Dendritic cell treated with granulocyte-macrophage colony-stimulating factor and Interleukin-4, amounts not matched to agents 40 ng/mL and 50 ng/mL, for 4 days (primary cell): ENCODE measurements around the gene STXBP6.
"Not testable (repeated sequence)": the region's sequence is repeated elsewhere in the genome, so short reads cannot be mapped to it uniquely, and the experiment has no call there.

Source experiments
- H3K27ac Mint-ChIP-seq: one replicate; pipeline ENCODE4 v1.8.0; 2022; ENCODE audit warnings: mild to moderate bottlenecking, mixed read lengths
- H3K27me3 Mint-ChIP-seq: one replicate; pipeline ENCODE4 v1.8.0; 2022; ENCODE audit warnings: mild to moderate bottlenecking, mixed read lengths
- H3K36me3 Mint-ChIP-seq: one replicate; pipeline ENCODE4 v1.8.0; 2022; ENCODE audit warnings: low read depth, mixed read lengths
- H3K4me1 Mint-ChIP-seq: one replicate; pipeline ENCODE4 v1.8.0; 2022; ENCODE audit warnings: low read depth, mixed read lengths
- H3K4me3 Mint-ChIP-seq: one replicate; pipeline ENCODE4 v1.8.0; 2022; ENCODE audit warnings: mild to moderate bottlenecking, moderate library complexity, mixed read lengths
- H3K9me3 Mint-ChIP-seq: one replicate; pipeline ENCODE4 v1.8.0; 2022; ENCODE audit warnings: mixed read lengths
- intact Hi-C: fragments of 100-400 bp; cut with micrococcal nuclease; formaldehyde crosslinking; loops from one replicate; pipeline ENCODE4 v1.15.0; 2022

Gene STXBP6

DNA sequence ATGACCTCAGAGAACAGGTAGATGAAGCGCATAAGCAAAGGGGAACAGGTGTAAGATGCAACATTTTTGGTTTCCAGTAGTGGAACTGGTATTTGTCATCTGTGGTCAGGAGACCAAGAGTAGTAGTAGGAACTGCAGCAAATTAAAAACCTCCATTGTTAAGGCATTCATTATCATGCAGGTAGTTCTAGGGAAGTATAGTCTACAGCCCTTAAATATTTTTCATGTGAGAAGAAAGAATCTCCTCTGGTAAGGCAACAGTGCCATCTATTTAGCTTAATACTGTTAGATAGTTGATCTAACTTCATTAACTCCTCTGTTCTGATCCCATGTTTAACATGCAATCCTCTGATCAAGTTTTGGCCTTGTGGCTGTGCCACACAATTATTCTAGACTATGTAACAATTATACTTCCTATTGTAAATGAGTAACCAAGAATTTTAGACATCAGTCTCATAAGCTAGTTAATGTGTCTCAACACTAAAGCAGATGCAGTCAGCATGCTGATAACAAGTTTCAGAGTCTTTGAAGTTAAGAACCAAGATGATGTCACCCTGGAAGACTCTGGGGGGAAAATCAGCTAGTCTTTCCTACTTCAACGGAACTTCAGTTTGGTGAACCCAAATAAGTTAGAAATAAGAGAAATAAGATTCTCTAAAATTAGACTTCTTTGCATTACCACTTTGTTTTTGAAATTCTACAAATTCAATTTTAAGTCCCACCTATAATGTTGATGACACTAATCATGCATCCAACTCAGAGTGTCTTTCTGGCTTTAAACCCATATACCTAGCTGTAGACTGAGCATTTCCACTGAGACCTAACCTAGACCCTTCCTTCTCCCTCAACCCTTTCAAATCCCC, 70.9 kb downstream of the STXBP6 start:
- intact Hi-C loops: no loop called here

DNA sequence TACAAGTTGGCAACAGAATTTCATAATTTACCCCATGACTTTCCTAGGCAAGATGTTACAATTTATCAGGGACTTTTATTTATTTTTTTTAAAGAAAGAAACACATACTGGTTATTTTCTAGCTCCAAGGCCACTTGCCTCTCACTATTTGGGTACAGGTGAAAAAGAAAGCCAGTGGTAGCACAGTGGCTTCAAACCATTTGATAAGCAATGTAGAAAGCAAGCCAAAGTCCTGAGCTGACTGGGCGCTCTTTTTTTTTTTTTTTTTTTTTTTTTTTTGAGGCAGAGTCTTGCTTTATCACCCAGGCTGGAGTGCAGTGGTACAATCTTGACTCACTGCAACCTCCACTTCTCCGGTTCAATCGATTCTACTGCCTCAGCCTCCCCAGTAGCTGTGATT, 73.3 kb downstream of the STXBP6 start:
- peaks cover 6% of the 10 kb centered on the region for H3K4me1 Mint-ChIP-seq
- no peaks in the 10 kb centered on the region for H3K27me3 Mint-ChIP-seq
- no peak overlapping the region for H3K27ac Mint-ChIP-seq
- H3K36me3 Mint-ChIP-seq: no peaks in the 10 kb centered on the region
- intact Hi-C loops: no loop called here
- no peaks in the 10 kb centered on the region for H3K9me3 Mint-ChIP-seq
- H3K4me3 Mint-ChIP-seq: no peak overlapping the region

More for the DNA sequence above, 70.9 kb downstream of the STXBP6 start:
- H3K9me3 Mint-ChIP-seq: no peaks in the 10 kb centered on the region
- H3K27me3 Mint-ChIP-seq: no peaks in the 10 kb centered on the region
- no peak overlapping the region for H3K4me3 Mint-ChIP-seq
- no peaks in the 10 kb centered on the region for H3K36me3 Mint-ChIP-seq
- no peak overlapping the region for H3K27ac Mint-ChIP-seq
- peaks cover 6% of the 10 kb centered on the region for H3K4me1 Mint-ChIP-seq

DNA sequence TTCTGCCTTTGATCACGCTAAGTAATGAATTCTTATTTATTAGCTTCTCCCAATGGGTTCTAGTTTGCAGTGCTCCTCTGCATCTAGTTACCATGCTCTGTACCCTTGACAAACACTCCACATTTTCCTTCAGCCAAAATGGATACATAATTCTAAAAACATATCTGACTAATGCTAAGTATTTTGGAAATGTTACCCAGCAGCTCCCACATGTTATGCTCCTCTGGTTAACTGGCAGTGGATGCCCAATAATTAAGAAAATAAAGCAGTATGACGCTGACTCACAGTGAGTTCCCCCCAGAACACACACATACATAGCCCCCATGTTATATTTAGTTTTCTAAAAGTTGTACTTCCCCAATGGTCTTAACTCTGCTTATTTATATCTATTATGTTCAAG, 74.6 kb downstream of the STXBP6 start:
- H3K4me3 Mint-ChIP-seq: no peak overlapping the region
- no peaks in the 10 kb centered on the region for H3K9me3 Mint-ChIP-seq
- no peaks in the 10 kb centered on the region for H3K36me3 Mint-ChIP-seq
- intact Hi-C loops: no loop called here
- no peaks in the 10 kb centered on the region for H3K27me3 Mint-ChIP-seq
- peaks cover 6% of the 10 kb centered on the region for H3K4me1 Mint-ChIP-seq
- H3K27ac Mint-ChIP-seq: no peak overlapping the region

DNA sequence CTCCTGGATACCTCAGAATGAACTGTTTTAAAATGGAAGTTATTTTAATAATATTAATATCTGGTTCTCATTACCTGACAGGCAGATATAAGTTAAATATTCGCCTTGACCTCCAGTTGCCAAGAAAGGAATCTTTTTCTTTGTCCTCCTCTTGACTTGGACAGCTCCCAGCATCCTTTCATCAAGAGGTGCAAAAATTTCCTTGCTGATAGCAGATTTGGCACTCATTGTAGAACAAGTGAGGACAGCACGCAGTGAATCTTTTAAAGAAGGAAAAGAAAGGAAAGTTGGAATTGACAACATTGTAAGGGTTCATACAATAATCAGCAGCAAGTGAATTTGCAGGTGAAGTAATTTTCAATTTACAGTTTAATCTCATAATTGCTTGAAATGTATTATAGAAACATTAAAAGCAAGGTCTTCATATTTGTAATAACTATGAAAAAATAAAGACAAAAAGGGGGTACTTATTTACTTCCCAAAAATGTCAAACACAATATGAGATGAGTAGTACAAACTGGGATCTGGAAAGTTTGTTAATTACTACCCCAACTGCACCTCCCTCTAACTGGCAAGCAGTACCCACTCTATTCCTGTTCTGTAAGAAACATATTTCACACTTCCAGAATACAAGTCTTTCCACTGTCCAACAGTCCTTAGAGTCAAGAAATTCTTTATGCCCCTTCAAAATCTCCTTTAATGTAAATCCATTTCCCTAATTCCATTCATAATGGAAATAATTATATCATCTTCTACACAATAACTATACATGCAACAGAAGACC, 75.2 kb downstream of the STXBP6 start:
- intact Hi-C loops: no loop called here
- no peaks in the 10 kb centered on the region for H3K9me3 Mint-ChIP-seq
- H3K4me3 Mint-ChIP-seq: no peak overlapping the region
- H3K36me3 Mint-ChIP-seq: no peaks in the 10 kb centered on the region
- no peaks in the 10 kb centered on the region for H3K27me3 Mint-ChIP-seq
- H3K27ac Mint-ChIP-seq: no peak overlapping the region
- peaks cover 5% of the 10 kb centered on the region for H3K4me1 Mint-ChIP-seq

DNA sequence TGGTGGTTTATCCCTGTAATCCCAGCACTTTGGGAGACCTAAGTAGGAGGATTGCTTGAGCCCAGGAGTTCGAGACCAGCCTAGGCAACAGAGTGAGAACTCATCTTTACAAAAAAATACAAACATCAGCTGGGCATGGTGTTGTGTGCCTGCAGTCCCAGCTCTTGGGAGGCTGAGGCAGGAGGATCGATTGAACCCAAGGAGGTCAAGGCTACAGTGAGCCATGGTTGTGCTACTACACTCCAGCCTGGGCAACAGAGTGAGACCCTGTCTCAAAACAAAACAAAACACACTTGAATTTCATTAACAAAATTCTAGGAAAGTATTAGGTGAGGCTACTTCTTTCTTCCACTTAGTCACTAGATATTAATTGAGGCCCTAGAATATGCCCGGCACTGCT, 77.1 kb downstream of the STXBP6 start:
- Mint-ChIP-seq H3K9me3 (no peaks in the 10 kb centered on the region), H3K4me1 (no peaks in the 10 kb centered on the region), H3K27ac (no peak overlapping the region), H3K27me3 (no peaks in the 10 kb centered on the region), H3K4me3 (no peak overlapping the region), H3K36me3 (no peaks in the 10 kb centered on the region)
- intact Hi-C loops: no loop called here

DNA sequence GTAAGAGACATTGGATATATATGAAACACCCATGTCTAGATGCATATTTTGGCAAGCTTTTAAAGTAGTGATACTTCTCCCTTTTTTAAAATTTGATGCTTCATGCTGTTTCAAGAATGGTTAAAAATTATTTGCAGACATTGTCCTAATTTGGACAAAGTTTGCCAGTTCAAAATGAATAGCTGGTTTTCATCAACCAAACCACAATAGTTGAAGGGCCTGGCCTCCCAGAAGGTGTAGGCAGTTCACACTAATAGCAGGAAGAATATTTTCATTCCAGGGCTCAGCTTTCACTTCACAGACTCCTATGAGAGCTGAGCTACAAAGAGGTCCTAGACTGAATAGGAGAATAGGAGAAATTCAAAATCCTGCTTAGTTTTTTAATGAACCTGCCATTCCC, 78.7 kb downstream of the STXBP6 start:
- Mint-ChIP-seq H3K4me1 (no peaks in the 10 kb centered on the region), H3K9me3 (no peaks in the 10 kb centered on the region), H3K36me3 (no peaks in the 10 kb centered on the region), H3K27me3 (peaks cover 2% of the 10 kb centered on the region), H3K4me3 (no peak overlapping the region), H3K27ac (no peak overlapping the region)
- intact Hi-C loops: no loop called here

DNA sequence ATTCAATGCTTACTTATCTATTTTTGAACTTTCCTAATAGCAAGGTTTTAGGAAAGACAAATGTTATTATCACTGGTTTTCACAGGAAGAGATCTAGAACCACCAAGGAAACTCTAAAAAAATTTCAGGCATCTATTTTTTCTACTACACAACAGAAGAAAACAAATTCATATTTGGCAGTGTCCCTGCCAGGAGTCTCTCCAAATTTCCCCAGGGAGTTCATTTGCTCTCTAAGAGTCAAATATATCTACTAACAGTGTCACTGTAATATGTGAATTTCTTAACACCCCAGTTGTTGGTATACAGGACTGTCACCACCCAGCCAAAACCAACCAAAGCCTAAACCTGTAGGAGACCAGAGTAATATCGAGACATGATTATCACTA, 83.4 kb downstream of the STXBP6 start:
- no peak overlapping the region for H3K27ac Mint-ChIP-seq
- no peaks in the 10 kb centered on the region for H3K36me3 Mint-ChIP-seq
- intact Hi-C loops: no loop called here
- H3K4me1 Mint-ChIP-seq: no peaks in the 10 kb centered on the region
- no peaks in the 10 kb centered on the region for H3K9me3 Mint-ChIP-seq
- peaks cover 2% of the 10 kb centered on the region for H3K27me3 Mint-ChIP-seq
- no peak overlapping the region for H3K4me3 Mint-ChIP-seq

DNA sequence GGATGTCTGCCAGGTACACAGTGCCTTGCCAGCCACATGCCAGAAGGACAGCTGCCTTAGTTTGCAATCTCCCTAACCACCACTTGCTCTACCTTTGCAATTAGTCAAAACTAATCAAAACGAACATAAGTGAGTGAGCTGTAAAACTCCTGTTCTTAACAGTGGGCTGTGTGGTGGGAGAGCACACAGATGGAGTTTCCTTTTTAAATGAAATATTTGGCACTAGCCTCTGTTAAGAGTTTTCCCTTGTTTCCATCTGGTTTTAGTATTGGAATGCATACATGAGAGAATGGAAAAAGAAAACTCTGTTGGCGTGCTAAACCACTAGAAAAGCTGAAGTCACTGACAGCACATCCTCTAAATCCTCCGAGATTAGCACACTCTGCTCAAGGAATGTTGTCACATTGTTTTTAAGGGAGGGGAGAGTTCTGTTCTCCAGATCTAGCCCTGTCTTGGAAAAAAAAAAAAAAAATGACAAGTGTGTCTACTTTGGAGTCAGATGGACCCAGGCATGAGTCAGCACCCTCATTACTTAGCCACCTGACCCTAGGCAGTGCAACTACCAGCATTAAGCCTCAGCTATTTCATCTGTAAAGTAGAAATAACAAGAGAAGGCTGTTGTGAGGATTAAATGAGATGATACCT, 83.9 kb downstream of the STXBP6 start:
- H3K27ac Mint-ChIP-seq: no peak overlapping the region
- no peaks in the 10 kb centered on the region for H3K4me1 Mint-ChIP-seq
- intact Hi-C loops: no loop called here
- H3K27me3 Mint-ChIP-seq: peaks cover 2% of the 10 kb centered on the region
- no peak overlapping the region for H3K4me3 Mint-ChIP-seq
- H3K9me3 Mint-ChIP-seq: no peaks in the 10 kb centered on the region
- no peaks in the 10 kb centered on the region for H3K36me3 Mint-ChIP-seq

DNA sequence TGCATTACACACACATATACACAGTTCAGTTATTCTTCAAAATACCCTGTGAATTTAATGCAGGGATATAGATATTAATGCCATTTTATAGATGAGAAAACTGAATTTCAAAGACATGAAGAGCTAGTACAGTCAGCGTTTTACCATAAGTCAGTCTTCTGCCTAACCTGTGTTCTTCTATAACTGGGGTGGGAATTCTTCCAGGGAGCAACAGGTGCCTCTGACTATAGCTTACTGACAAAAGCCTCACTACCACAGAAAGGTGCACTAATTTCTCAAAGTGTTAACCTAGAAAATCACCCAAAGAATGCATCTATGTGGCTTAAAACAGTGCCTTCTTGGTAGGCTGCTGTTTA, 84.4 kb downstream of the STXBP6 start:
- Mint-ChIP-seq H3K27me3 (peaks cover 2% of the 10 kb centered on the region), H3K4me1 (no peaks in the 10 kb centered on the region), H3K36me3 (no peaks in the 10 kb centered on the region), H3K4me3 (no peak overlapping the region), H3K27ac (no peak overlapping the region), H3K9me3 (no peaks in the 10 kb centered on the region)
- intact Hi-C loops: no loop called here

DNA sequence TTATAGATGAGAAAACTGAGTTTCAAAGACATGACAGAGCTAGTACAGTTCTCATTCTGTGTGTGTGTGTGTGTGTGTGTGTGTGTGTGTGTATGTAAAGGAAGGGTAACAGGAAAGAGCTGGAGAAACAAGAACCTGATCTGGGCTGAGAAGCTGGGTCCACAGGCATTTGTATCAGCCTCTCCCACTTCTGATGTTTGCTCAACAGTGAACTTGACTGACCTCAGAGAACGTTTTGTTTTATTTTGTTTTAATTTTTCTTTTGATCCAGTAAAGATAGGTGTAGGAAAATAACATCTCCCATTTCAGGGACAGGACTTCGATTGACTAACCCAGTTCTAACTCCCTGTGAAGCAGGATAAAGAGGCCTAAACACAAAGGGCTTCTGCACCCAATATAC, 85.4 kb downstream of the STXBP6 start:
- Mint-ChIP-seq H3K27ac (no peak overlapping the region), H3K4me1 (no peaks in the 10 kb centered on the region), H3K36me3 (no peaks in the 10 kb centered on the region), H3K27me3 (peaks cover 2% of the 10 kb centered on the region), H3K4me3 (no peak overlapping the region), H3K9me3 (no peaks in the 10 kb centered on the region)
- intact Hi-C loops: no loop called here

DNA sequence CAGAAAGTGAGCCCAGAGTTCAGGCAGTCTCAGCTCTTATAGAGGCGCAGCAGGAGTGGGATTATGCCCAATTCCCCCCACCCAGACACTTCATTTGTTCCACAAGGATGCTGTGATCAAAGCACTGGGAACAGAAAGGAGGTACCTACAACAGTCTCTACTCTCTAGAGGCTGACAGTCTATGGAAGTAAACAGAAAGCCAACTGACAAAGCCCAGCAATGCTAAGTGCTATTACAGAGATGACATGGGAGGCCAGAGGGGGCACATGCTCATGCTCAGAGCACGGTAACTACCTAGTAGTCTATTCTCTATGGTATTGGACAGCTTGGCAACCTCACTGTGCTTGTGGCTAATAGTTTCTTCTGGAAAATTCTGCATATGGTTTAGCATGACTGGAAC, 85.9 kb downstream of the STXBP6 start:
- peaks cover 2% of the 10 kb centered on the region for H3K27me3 Mint-ChIP-seq
- no peaks in the 10 kb centered on the region for H3K4me1 Mint-ChIP-seq
- H3K4me3 Mint-ChIP-seq: no peak overlapping the region
- intact Hi-C loops: no loop called here
- H3K27ac Mint-ChIP-seq: no peak overlapping the region
- no peaks in the 10 kb centered on the region for H3K36me3 Mint-ChIP-seq
- H3K9me3 Mint-ChIP-seq: no peaks in the 10 kb centered on the region

DNA sequence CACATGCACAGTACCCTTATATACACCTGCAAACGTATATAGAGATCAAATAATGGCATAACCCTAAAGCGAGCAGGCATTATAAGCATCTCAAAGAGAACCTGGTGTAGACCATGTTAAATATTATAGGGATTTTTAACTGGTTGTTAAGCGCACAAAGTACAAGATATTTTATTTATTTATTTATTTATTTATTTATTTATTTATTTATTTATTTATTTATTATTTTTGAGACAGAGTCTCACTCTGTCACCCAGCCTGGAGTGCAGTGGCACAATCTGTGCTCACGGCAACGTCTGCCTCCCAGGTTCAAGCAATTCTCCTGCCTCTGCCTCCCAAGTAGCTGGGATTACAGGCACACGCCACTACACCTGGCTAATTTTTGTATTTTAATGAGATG, 87.8 kb downstream of the STXBP6 start:
- H3K36me3 Mint-ChIP-seq: not testable (repeated sequence)

DNA sequence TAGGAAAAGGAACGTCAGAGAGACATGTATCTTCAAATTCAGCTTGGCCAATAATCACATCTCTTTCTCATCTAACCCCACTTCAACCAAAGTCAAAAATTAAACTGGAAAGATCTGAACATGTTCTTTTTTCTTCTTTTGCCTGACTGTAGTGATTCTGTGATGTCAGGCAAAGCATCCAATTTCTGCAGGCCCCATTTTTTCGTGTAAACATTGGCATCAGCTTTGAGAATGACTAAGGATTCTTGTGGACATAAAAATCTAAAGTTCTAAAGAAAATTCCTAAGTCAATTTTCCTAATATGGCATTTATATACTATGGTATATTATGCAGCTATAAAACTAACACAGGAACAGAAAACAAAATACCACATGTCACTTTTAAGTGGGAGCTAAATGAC, 89.1 kb downstream of the STXBP6 start:
- H3K4me3 Mint-ChIP-seq: no peak overlapping the region
- H3K27me3 Mint-ChIP-seq: no peaks in the 10 kb centered on the region
- H3K4me1 Mint-ChIP-seq: no peaks in the 10 kb centered on the region
- H3K27ac Mint-ChIP-seq: no peak overlapping the region
- intact Hi-C loops: no loop called here
- no peaks in the 10 kb centered on the region for H3K9me3 Mint-ChIP-seq
- no peaks in the 10 kb centered on the region for H3K36me3 Mint-ChIP-seq

More for the DNA sequence above, 87.8 kb downstream of the STXBP6 start:
- H3K4me1 Mint-ChIP-seq, H3K27me3 Mint-ChIP-seq, H3K9me3 Mint-ChIP-seq, H3K4me3 Mint-ChIP-seq, intact Hi-C loops, H3K27ac Mint-ChIP-seq: not testable (repeated sequence)

DNA sequence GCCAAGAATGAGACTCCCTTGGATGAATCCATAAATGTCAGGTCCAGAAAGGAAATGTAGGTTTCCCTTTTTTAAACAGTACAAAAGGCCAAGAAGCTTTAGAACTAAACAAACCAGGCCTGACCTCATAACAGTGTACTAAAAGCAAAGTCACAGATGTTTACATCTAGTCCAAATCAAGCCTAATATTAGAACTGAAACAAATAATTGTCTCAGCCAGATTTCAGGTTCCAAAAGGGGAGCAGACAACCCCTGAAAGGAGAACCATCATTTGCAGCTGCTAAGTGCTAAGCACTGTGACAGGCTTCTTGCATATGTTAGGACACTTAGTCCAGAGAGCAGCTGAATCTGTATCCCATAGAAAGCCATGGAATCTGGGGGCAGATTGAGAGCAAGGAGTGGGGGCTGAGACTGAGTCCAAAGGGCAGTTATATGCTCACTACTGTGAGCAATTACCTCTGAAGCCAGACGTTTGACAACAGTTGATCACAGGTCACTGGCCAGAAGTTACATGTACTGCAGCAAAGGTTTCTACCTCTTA, 90.1 kb downstream of the STXBP6 start:
- Mint-ChIP-seq H3K36me3 (no peaks in the 10 kb centered on the region), H3K4me3 (no peak overlapping the region)
- intact Hi-C loops: no loop called here

More for the DNA sequence above, 90.1 kb downstream of the STXBP6 start:
- Mint-ChIP-seq H3K27me3 (no peaks in the 10 kb centered on the region), H3K9me3 (no peaks in the 10 kb centered on the region), H3K27ac (no peak overlapping the region), H3K4me1 (no peaks in the 10 kb centered on the region)
